ENCODE data around the gene AMY1B. TPM values are rescaled to one million over a fixed set of nuclear protein-coding genes. Genes with fewer than 3 reads are reported as not detected.

Gene AMY1B
- total RNA-seq, 1 donor from 2014 or later: not detected

Other genes starting within 250 kb of the AMY1B start
- gene RNPC3, start 170.5 kb downstream of the AMY1B start, total RNA-seq: 15.2 TPM
- gene AMY2B, start 124.6 kb downstream of the AMY1B start, total RNA-seq: 15.8 TPM
- gene AMY2A, start 78.8 kb downstream of the AMY1B start, total RNA-seq: 2.7 TPM
- gene AMY1A, start 40.5 kb downstream of the AMY1B start, total RNA-seq: not detected
- not detected for gene AMY1C, start 53.7 kb upstream of the AMY1B start, total RNA-seq

All from mesenteric fat pad (tissue), 1 donor.